ENCODE measurements around the gene QDPR. TPM values are rescaled to one million over a fixed set of nuclear protein-coding genes. Genes with fewer than 3 reads are reported as not detected.

The QDPR gene
- total RNA-seq, 2 experiments from 2014 or later: 31.5 to 31.6 TPM

DNA sequence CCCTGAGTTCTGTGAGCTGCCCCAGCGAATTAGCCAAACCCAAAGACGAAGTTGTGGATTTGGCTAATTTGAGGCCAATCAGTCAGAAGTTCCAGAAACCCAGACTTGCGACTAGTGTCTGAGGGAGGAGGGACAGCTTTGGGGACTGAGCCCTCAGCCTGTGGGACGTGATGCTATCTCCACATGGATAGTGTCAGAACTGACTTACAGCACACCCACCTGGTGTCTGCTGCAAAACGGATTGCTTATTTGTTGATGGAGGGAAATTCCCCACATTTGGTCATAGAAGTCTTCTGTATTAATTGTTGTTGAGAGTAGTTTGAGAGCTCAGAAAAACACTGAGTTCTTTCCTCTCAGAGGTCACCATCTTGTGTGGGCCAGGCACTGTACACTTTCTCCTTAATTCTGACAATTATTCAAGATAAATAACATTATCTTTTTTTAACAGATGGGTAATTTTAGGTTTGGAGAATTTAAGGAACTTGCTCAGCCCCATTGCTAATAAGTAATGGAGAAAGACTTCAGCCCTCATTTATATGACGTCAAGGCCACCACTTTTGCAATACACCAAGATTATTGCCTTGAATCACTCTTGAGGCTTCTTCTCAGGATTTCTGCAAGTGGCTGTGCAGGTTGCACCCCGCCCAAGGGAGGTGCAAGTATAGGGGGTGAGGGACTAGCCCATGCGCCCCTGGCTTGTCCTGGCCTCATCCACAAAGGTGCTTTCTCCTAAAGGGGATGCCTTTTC is 19.8 kb upstream of the QDPR start:
- Mint-ChIP-seq H3K36me3 (ENCODE audit: low read depth) (no peaks in the 10 kb centered on the region), H3K4me1 (ENCODE audit: low read depth) (no peaks in the 10 kb centered on the region), H3K27ac (no peak overlapping the region), H3K4me3 (no peak overlapping the region), H3K9me3 (no peaks in the 10 kb centered on the region), H3K27me3 (peaks cover 14% of the 10 kb centered on the region)
- intact Hi-C loops (cut with micrococcal nuclease): no loop called here
- ChIA-PET CTCF (interaction anchor here (1.4 kb wide), 1 partner anchor 16 kb away, joined by 5 read pairs; the partner anchor contains the start of gene CLRN2), POLR2A (no interaction called here)
- DNase-seq (no peak), ATAC-seq (no peak)
- TF ChIP-seq CTCF (IDR thresholded peaks at IDR 0.05): no peak

- POLR2A ChIA-PET: no interaction called here
- Mint-ChIP-seq H3K4me3 (no peak overlapping the region), H3K27me3 (peaks cover 16% of the 10 kb centered on the region), H3K4me1 (ENCODE audit: low read depth) (no peaks in the 10 kb centered on the region), H3K27ac (no peak overlapping the region), H3K36me3 (ENCODE audit: low read depth) (no peaks in the 10 kb centered on the region), H3K9me3 (no peaks in the 10 kb centered on the region)
- CTCF ChIA-PET: no interaction called here
- TF ChIP-seq CTCF (IDR thresholded peaks at IDR 0.05): no peak
- ATAC-seq: no peak
- intact Hi-C loops (cut with micrococcal nuclease): no loop called here
- no peak for DNase-seq
Measured at GRCh38 chr4:17528551-17529165, 16.8 kb upstream of the QDPR start.

DNA sequence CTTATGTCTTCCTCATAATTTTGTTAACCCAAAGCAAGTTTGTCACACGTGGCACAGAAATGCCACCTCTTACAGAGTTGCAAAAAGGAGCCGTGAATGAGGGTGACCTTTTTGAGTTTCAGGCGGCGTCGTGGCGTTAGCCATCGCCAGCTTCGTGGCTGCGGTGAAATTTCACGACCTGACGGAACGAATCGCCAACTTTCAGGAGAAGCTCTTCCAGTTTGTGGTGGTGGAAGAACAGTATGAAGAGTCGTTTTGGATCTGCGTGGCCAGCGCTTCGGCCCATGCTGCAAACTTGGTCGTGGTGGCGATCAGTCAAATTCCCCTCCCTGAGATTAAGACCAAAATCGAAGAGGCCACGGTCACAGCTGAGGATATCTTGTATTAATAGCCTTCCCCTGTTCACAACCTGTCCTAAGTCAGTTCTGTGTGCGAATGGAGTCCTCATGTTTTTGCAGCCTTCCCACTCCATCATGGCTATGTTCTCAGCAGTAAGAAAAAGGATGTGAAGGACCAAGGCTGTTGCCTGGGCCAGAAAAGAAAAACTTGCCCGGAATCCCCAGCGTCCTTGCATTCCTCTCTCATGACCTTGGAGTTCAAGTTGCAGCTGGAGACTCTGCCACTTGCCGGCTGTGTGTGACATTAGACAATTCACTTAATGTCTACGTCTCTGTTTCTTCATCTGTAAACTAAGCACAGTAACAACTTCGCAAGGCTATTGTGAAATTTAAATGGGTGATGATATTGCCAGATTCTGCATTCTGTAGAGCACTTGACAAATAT is 15.0 kb upstream of the QDPR start:
- CTCF ChIA-PET: interaction anchor here (0.6 kb wide), 1 partner anchor 350 kb away, joined by 3 read pairs; no protein-coding TSS in a partner anchor

GRCh38 chr4:17523662-17524061 is 11.8 kb upstream of the QDPR start:
- intact Hi-C loops (cut with micrococcal nuclease): no loop called here
- Mint-ChIP-seq H3K4me3 (no peak overlapping the region), H3K9me3 (no peaks in the 10 kb centered on the region), H3K4me1 (ENCODE audit: low read depth) (no peaks in the 10 kb centered on the region), H3K36me3 (ENCODE audit: low read depth) (no peaks in the 10 kb centered on the region), H3K27ac (no peak overlapping the region), H3K27me3 (peaks cover 18% of the 10 kb centered on the region)
- ATAC-seq (no peak), DNase-seq (no peak)
- no peak for TF ChIP-seq CTCF (IDR thresholded peaks at IDR 0.05)
- ChIA-PET POLR2A (no interaction called here), CTCF (no interaction called here)

More for the DNA sequence above, 15.0 kb upstream of the QDPR start:
- no peak for DNase-seq
- Mint-ChIP-seq H3K4me1 (ENCODE audit: low read depth) (no peaks in the 10 kb centered on the region), H3K36me3 (ENCODE audit: low read depth) (no peaks in the 10 kb centered on the region), H3K9me3 (no peaks in the 10 kb centered on the region), H3K27me3 (peaks cover 16% of the 10 kb centered on the region), H3K4me3 (no peak overlapping the region), H3K27ac (no peak overlapping the region)
- no peak for ATAC-seq
- TF ChIP-seq CTCF (IDR thresholded peaks at IDR 0.05): no peak
- POLR2A ChIA-PET: no interaction called here
- intact Hi-C loops (cut with micrococcal nuclease): no loop called here

Data from activated CD8-positive, alpha-beta T cell treated with anti-CD3 and anti-CD28 coated beads for 36 hours (primary cell).